Activated CD4-positive, alpha-beta T cell treated with anti-CD3 and anti-CD28 coated beads, Interleukin-2, amount 50 U/mL, for 24 hours (primary cell): Measurements from ENCODE around the gene SRBD1.
A peak's percentile ranks its signal among the peaks of the same experiment; 100 is the strongest.

ENCODE experiments used
- DNase-seq, 2 donors: peaks; one replicate each; pipeline ENCODE4 v3.0.0-alpha.2; 2020; ENCODE audit warnings: low read depth in 1 of 2, low spot score in 1 of 2

SRBD1 gene

GRCh38 chr2:45602624-45603023 lies 8.4 kb downstream of the SRBD1 start:
- no peak for DNase-seq

GRCh38 chr2:45598545-45598944 lies 12.5 kb downstream of the SRBD1 start:
- DNase-seq: no peak

- DNase-seq: no peak
These were observed 14.3 kb downstream of the SRBD1 start for GRCh38 chr2:45596761-45597160.

- no peak for DNase-seq
These were observed 15.2 kb downstream of the SRBD1 start for GRCh38 chr2:45595721-45596435.

- no peak for DNase-seq
These were observed 20.0 kb downstream of the SRBD1 start for GRCh38 chr2:45591073-45591472.

- DNase-seq: no peak
These were observed 22.8 kb downstream of the SRBD1 start for GRCh38 chr2:45588158-45588829.

- DNase-seq: no peak
These were observed 24.5 kb downstream of the SRBD1 start for GRCh38 chr2:45586600-45586999.

- DNase-seq: no peak
These were observed 25.7 kb downstream of the SRBD1 start for GRCh38 chr2:45585267-45585861.

- DNase-seq: no peak
These were observed 27.1 kb downstream of the SRBD1 start for GRCh38 chr2:45583977-45584376.

GRCh38 chr2:45582522-45582921 lies 28.5 kb downstream of the SRBD1 start:
- no peak for DNase-seq

- DNase-seq: no peak
These were observed 32.8 kb downstream of the SRBD1 start for GRCh38 chr2:45578056-45578843.

GRCh38 chr2:45577441-45577840 lies 33.6 kb downstream of the SRBD1 start:
- DNase-seq: no peak

- no peak for DNase-seq
These were observed 35.2 kb downstream of the SRBD1 start for GRCh38 chr2:45575881-45576280.

- no peak for DNase-seq
These were observed 38.1 kb downstream of the SRBD1 start for GRCh38 chr2:45572979-45573378.

GRCh38 chr2:45571940-45572339 lies 39.1 kb downstream of the SRBD1 start:
- no peak for DNase-seq

- DNase-seq: no peak
These were observed 40.3 kb downstream of the SRBD1 start for GRCh38 chr2:45570671-45571334.

GRCh38 chr2:45568935-45569334 lies 42.1 kb downstream of the SRBD1 start:
- DNase-seq: no peak

- DNase-seq: peak in 1 of 2 donors; percentile 17
These were observed 42.9 kb downstream of the SRBD1 start for GRCh38 chr2:45567974-45568789.

GRCh38 chr2:45567288-45567963 lies 43.6 kb downstream of the SRBD1 start:
- DNase-seq: no peak

GRCh38 chr2:45559436-45559835 lies 51.6 kb downstream of the SRBD1 start:
- DNase-seq: no peak
